ENCODE data around the gene BTBD9.
"Not testable (repeated sequence)": the region's sequence is repeated elsewhere in the genome, so short reads cannot be mapped to it uniquely, and the experiment has no call there.

The BTBD9 gene

GRCh38 chr6:38133932-38134703 is 505.6 kb downstream of the BTBD9 start:
- DNase-seq: no peak

GRCh38 chr6:38131527-38131965 is 508.2 kb downstream of the BTBD9 start:
- peak; percentile 51 for DNase-seq

GRCh38 chr6:38127284-38127683 is 512.4 kb downstream of the BTBD9 start:
- no peak for DNase-seq

DNA sequence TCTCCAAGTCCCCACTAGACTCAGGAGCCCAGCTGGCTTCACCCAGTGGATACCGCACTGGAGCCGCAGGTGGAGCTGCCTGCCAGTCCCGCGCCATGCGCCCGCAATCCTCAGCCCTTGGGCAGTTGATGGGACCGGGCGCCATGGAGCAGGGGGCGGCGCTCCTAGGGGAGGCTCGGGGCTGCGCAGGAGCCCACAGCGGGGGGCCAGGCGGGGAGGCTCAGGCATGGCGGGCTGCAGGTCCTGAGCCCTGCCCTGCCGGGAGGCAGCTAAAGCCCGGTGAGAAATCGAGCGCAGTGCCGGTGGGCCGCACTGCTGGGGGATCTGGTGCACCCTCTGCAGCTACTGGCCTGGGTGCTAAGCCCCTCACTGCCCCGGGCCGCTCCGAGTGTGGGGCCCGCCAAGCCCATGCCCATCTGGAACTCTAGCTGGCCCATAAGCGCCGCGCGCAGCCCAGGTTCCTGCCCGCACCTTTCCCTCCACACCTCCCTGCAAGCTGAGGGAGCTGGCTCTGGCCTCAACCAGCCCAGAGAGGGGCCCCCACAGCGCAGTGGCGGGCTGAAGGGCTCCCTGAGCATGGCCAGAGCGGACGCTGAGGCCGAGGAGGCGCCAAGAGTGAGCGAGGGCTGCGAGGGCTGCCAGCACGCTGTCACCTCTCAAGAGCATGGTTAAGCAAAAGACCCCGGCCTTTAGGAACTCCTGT is 515.4 kb downstream of the BTBD9 start:
- not testable (repeated sequence) for DNase-seq

DNA sequence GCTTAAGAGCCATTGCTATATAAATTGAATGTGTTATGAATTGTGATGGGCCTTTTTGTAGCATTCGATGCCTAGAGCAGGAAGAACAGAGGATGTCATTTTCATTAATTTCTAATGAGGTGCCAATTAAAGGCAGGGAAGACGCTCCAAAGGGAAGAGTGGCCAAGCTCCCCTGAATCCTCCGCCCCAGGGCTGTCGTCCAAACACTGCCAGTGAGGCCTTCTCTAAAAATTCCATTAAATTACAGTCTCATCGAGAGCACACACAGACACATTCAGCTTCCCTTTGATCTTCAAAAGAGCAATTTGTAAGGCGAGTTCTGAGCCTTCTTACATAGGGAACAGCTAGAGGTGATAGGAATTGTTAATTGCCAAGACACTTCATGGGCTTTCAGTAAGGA is 520.2 kb downstream of the BTBD9 start:
- DNase-seq: no peak

- no peak for DNase-seq
Measured at GRCh38 chr6:38118791-38119365, 520.9 kb downstream of the BTBD9 start.

Measured in eye (tissue), 1 donor.